Measurements from ENCODE around the gene NMRK1.
A peak's percentile ranks its signal among the peaks of the same experiment; 100 is the strongest.

The NMRK1 gene

GRCh38 chr9:75054368-75055001 is 33.5 kb downstream of the NMRK1 start:
- no peak for FAIRE-seq

GRCh38 chr9:75053869-75054268 is 34.1 kb downstream of the NMRK1 start:
- FAIRE-seq = no peak

- FAIRE-seq = no peak
These were observed 36.7 kb downstream of the NMRK1 start for GRCh38 chr9:75051285-75051684.

- FAIRE-seq = no peak
These were observed 40.4 kb downstream of the NMRK1 start for GRCh38 chr9:75047506-75047905.

- no peak for FAIRE-seq
These were observed 41.1 kb downstream of the NMRK1 start for GRCh38 chr9:75046725-75047345.

GRCh38 chr9:75041041-75041440 is 46.9 kb downstream of the NMRK1 start:
- no peak for FAIRE-seq

- no peak for FAIRE-seq
These were observed 48.2 kb downstream of the NMRK1 start for GRCh38 chr9:75039801-75040200.

- no peak for FAIRE-seq
These were observed 48.9 kb downstream of the NMRK1 start for GRCh38 chr9:75039009-75039408.

- no peak for FAIRE-seq
These were observed 51.2 kb downstream of the NMRK1 start for GRCh38 chr9:75036793-75037192.

- no peak for FAIRE-seq
These were observed 54.0 kb downstream of the NMRK1 start for GRCh38 chr9:75033791-75034473.

- no peak for FAIRE-seq
These were observed 60.5 kb downstream of the NMRK1 start for GRCh38 chr9:75027187-75028107.

- FAIRE-seq = no peak
These were observed 64.1 kb downstream of the NMRK1 start for GRCh38 chr9:75023846-75024245.

- no peak for FAIRE-seq
These were observed 68.3 kb downstream of the NMRK1 start for GRCh38 chr9:75019654-75020053.

- no peak for FAIRE-seq
These were observed 68.9 kb downstream of the NMRK1 start for GRCh38 chr9:75019022-75019421.

- peak; percentile 65 for FAIRE-seq
These were observed 70.6 kb downstream of the NMRK1 start for GRCh38 chr9:75017378-75017777.

GRCh38 chr9:75013735-75014134 is 74.2 kb downstream of the NMRK1 start:
- FAIRE-seq = no peak
